Esophagus muscularis mucosa (tissue), 3 donors: Measurements from ENCODE around the gene CTNNA2.

Source experiments
- CTCF ChIP-seq, 3 experiments: fragments of 200-600 bp in 2 of 3; fragments of 450-650 bp in 1 of 3; sonication (generic) in 2 of 3; IDR thresholded peaks; one replicate each; pipeline ENCODE4 v1.5.1; 2017 to 2019; ENCODE audit warnings: antibody characterized with exemption in 3 of 3, mild to moderate bottlenecking in 2 of 3, moderate library complexity in 1 of 3
- POLR2A ChIP-seq: fragments of 450-650 bp; IDR thresholded peaks from one replicate; pipeline ENCODE4 v1.6.1; 2017; ENCODE audit warnings: antibody characterized with exemption, moderate library complexity, mild to moderate bottlenecking, low read depth

- TF ChIP-seq CTCF (IDR thresholded peaks at IDR 0.05) (no peak), POLR2A (no peak)
Observed at GRCh38 chr2:79780781-79781180, 267.9 kb downstream of the CTNNA2 start.
